Thyroid gland (tissue), 4 donors: ENCODE results near the gene CCDC86. TPM values are rescaled to one million over a fixed set of nuclear protein-coding genes. Genes with fewer than 3 reads are reported as not detected.

ENCODE experiments used
- DNase-seq, 2 donors: peaks; one replicate each; pipeline ENCODE4 v3.0.0-alpha.2; 2019
- H3K27ac ChIP-seq, 3 donors: fragments of 200-600 bp; sonication (generic); 1 replicate in 2 of 3; 2 replicates in 1 of 3; pipeline ENCODE4 v1.5.1; 2016 to 2019; ENCODE audit warnings: mild to moderate bottlenecking in 1 of 3, moderate library complexity in 1 of 3
- H3K27me3 ChIP-seq: fragments of 200-600 bp; sonication (generic); one replicate; pipeline ENCODE4 v1.5.1; 2019
- H3K36me3 ChIP-seq, 2 donors: fragments of 200-600 bp; sonication (generic); one replicate each; pipeline ENCODE4 v1.5.1; 2016 to 2019
- H3K4me1 ChIP-seq, 2 donors: fragments of 200-600 bp; sonication (generic); one replicate each; pipeline ENCODE4 v1.5.1; 2017 to 2019
- H3K4me3 ChIP-seq, 3 donors: fragments of 200-600 bp; sonication (generic); replicated peaks in 1 of 3; 1 replicate in 2 of 3; 2 replicates in 1 of 3; pipeline ENCODE4 v1.5.1; 2016; ENCODE audit warnings: mild to moderate bottlenecking in 1 of 3
- H3K9me3 ChIP-seq: fragments of 200-600 bp; sonication (generic); one replicate; pipeline ENCODE4 v1.5.1; 2017
- POLR2A ChIP-seq, 2 donors: fragments of 450-650 bp; IDR thresholded peaks; one replicate each; pipeline ENCODE4 v1.6.1; 2017; ENCODE audit warnings: antibody characterized with exemption in 2 of 2, mild to moderate bottlenecking in 2 of 2, moderate library complexity in 1 of 2
- WGBS, 2 donors: methylation state at CpG; one replicate each; pipeline ENCODE4 v1.1.5; 2017; 5-methylcytosine and 5-hydroxymethylcytosine counted together
- intact Hi-C: fragments of 100-400 bp; cut with DNase I; formaldehyde crosslinking; loops from one replicate; pipeline ENCODE4 v1.15.1; 2023
- total RNA-seq, 4 donors: library from RNA; depleted of rRNA; stranded (reverse); fragments of >200 nt; gene quantifications; one replicate each; pipeline ENCODE4 v1.2.3, GENCODE V29; 2016
- TF ChIP-seq, protein P1 (sequence below), 6 experiments: fragments of 200-600 bp in 3 of 6; fragments of 450-650 bp in 3 of 6; sonication (generic) in 3 of 6; IDR thresholded peaks; one replicate each; pipeline ENCODE4 v1.5.1; 2016 to 2019; ENCODE audit warnings: antibody characterized with exemption in 6 of 6, mild to moderate bottlenecking in 2 of 6, inconsistent platforms in 1 of 6, moderate library complexity in 1 of 6

The CCDC86 gene, protein sequence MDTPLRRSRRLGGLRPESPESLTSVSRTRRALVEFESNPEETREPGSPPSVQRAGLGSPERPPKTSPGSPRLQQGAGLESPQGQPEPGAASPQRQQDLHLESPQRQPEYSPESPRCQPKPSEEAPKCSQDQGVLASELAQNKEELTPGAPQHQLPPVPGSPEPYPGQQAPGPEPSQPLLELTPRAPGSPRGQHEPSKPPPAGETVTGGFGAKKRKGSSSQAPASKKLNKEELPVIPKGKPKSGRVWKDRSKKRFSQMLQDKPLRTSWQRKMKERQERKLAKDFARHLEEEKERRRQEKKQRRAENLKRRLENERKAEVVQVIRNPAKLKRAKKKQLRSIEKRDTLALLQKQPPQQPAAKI
- 10 to 100 TPM in 2 of 4 donors, 1 to 10 TPM in 2; 6.7 to 19.6 (median 14.2) TPM for total RNA-seq

DNA sequence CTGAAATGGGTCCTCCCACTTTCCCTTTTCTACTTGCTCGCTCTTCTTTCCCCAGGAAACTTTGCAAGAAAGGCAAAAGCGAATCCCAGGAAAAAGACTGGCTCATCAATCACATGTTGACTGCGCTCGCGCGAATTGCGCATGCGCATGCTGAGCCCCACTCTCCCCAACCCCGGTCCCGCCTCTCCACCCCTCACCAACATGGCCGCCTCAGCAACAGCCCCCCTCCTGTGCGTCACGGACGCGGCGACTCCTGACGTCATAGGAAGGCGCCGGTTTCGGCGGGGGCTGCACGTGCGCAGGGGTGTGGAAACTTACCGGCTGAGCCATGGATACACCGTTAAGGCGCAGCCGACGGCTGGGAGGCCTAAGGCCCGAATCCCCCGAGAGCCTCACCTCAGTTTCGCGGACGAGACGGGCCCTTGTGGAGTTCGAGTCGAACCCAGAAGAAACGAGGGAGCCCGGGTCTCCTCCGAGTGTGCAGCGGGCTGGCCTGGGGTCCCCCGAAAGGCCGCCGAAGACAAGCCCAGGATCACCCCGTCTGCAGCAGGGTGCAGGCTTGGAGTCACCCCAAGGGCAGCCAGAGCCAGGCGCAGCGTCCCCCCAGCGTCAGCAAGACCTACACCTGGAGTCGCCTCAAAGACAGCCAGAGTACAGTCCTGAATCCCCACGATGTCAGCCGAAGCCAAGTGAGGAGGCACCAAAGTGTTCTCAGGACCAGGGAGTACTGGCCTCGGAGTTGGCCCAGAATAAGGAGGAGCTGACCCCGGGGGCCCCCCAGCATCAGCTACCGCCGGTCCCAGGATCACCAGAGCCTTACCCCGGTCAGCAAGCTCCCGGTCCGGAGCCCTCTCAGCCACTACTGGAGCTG is at the start of gene CCDC86:
TSS of gene CCDC86 (plus strand) at position 317 of the 871 bp plus-strand sequence. CDS start at position 329, 12 bp downstream.
- H3K27me3 ChIP-seq, result no peaks in the 10 kb centered on the region
- peaks cover 26 to 29% of the 10 kb centered on the region in 2 donors for H3K4me1 ChIP-seq
- TF ChIP-seq POLR2A (IDR thresholded peaks at IDR 0.05), result peak in 1 of 2 donors; percentile 42
- TF ChIP-seq, protein P1, sequence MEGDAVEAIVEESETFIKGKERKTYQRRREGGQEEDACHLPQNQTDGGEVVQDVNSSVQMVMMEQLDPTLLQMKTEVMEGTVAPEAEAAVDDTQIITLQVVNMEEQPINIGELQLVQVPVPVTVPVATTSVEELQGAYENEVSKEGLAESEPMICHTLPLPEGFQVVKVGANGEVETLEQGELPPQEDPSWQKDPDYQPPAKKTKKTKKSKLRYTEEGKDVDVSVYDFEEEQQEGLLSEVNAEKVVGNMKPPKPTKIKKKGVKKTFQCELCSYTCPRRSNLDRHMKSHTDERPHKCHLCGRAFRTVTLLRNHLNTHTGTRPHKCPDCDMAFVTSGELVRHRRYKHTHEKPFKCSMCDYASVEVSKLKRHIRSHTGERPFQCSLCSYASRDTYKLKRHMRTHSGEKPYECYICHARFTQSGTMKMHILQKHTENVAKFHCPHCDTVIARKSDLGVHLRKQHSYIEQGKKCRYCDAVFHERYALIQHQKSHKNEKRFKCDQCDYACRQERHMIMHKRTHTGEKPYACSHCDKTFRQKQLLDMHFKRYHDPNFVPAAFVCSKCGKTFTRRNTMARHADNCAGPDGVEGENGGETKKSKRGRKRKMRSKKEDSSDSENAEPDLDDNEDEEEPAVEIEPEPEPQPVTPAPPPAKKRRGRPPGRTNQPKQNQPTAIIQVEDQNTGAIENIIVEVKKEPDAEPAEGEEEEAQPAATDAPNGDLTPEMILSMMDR (IDR thresholded peaks at IDR 0.05), result peak in 1 of 6 experiments; percentile 29
- H3K27ac ChIP-seq, result peak within 1 kb of the TSS in 2 of 3 donors; percentile 42 to 60
- no peaks in the 10 kb centered on the region for H3K36me3 ChIP-seq
- peak within 1 kb of the TSS; percentile 68 to 95 (median 72) for H3K4me3 ChIP-seq
- no peaks in the 10 kb centered on the region for H3K9me3 ChIP-seq
- 1 to 8% methylated on average over 10 to 34 of the region's 57 CpGs for WGBS, 2 donors
- intact Hi-C loops, result no loop called here
- peak; percentile 95 to 97 for DNase-seq

DNA sequence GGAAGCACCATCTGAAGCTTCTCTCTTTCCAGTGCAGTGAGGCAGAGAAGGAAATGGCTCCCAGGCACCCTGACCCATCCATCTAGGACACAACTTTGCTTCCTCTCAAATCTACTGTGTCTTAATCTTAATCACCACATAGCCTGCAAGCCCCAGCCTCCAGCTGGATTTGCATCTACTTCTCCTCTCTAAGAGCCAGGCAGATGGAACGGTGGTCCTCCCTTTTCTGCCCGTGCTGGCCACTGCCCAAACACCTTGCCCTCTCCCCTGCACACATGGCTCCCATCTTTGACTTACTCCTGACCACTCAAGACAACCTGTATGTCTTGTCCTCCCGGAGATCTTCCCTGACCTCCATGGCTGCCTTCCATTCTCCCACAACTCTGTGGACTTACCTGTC is 49.4 kb upstream of the CCDC86 start:
- WGBS, 2 donors, result 71 to 90% methylated on average over 3 of the region's 3 CpGs

GRCh38 chr11:60795291-60795690 is 46.6 kb upstream of the CCDC86 start:
- no peak overlapping the region for H3K27ac ChIP-seq
- 57 to 85% methylated on average over 6 of the region's 6 CpGs for WGBS, 2 donors
- H3K9me3 ChIP-seq, result no peaks in the 10 kb centered on the region
- H3K36me3 ChIP-seq, result no peaks in the 10 kb centered on the region
- no peaks in the 10 kb centered on the region for H3K27me3 ChIP-seq
- intact Hi-C loops, result no loop called here
- no peak overlapping the region for H3K4me3 ChIP-seq
- TF ChIP-seq, protein P1 (IDR thresholded peaks at IDR 0.05), result no peak
- TF ChIP-seq POLR2A (IDR thresholded peaks at IDR 0.05), result no peak
- no peaks in the 10 kb centered on the region for H3K4me1 ChIP-seq
- DNase-seq, result no peak

More for the DNA sequence above, 49.4 kb upstream of the CCDC86 start:
- no peaks in the 10 kb centered on the region for H3K27me3 ChIP-seq
- no peak for TF ChIP-seq POLR2A (IDR thresholded peaks at IDR 0.05)
- TF ChIP-seq, protein P1 (IDR thresholded peaks at IDR 0.05), result no peak
- H3K4me3 ChIP-seq, result no peak overlapping the region
- no peak overlapping the region for H3K27ac ChIP-seq
- H3K9me3 ChIP-seq, result no peaks in the 10 kb centered on the region
- H3K36me3 ChIP-seq, result no peaks in the 10 kb centered on the region
- H3K4me1 ChIP-seq, result no peaks in the 10 kb centered on the region
- intact Hi-C loops, result no loop called here
- DNase-seq, result no peak

DNA sequence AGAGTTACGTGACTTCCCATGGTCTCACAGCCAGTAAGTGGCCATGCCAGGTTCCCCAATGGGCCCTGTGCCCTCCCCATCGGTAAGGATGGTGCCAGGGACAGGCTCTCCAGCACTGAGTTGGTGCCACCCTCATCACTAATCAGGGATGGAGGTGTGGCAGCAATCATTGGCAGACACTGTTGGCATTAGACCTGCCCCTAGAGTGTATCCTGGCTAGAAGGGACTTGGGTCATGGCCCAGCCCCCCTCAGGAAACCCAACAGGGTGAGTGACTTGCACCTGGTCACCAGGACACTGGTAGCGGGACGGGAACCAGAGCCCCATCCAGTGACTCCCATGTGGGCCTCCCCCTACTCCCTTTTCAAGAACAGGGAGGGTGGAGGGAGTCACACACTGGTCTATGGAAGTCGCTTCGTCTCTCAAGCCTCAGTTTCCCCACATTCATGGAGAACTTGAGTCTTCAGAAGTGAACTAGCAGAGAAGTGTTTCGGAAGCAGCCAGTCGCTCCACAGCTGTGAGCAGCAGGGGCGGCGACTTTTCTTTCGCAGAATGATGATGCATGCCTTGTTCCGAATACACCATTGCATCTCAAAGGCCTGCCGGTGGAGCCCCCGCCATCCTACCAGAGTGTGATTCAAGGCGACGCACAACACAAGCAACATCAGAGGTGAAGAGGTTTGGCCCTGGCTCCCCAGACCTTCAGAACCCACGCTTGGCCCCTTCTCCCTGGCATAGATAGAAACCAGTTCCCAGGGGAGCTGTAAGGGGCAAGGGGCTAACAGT is 43.9 kb upstream of the CCDC86 start:
- no peak overlapping the region for H3K27ac ChIP-seq
- no peaks in the 10 kb centered on the region for H3K27me3 ChIP-seq
- no peak for TF ChIP-seq POLR2A (IDR thresholded peaks at IDR 0.05)
- TF ChIP-seq, protein P1 (IDR thresholded peaks at IDR 0.05), result no peak

More for the DNA sequence above, 43.9 kb upstream of the CCDC86 start:
- H3K4me3 ChIP-seq, result no peak overlapping the region
- intact Hi-C loops, result no loop called here
- DNase-seq, result no peak
- H3K36me3 ChIP-seq, result no peaks in the 10 kb centered on the region
- WGBS, 2 donors, result 86 to 95% methylated on average over 8 to 17 of the region's 17 CpGs
- no peaks in the 10 kb centered on the region for H3K9me3 ChIP-seq
- no peaks in the 10 kb centered on the region for H3K4me1 ChIP-seq
